HepG2 (cell line): ENCODE results near the gene HMGN1. TPM values are rescaled to one million over a fixed set of nuclear protein-coding genes. Genes with fewer than 3 reads are reported as not detected.

ENCODE experiments used
- DRAP1 ChIP-seq: IDR thresholded peaks from 2 replicates; pipeline ENCODE4 v1.6.1; 2016; ENCODE audit warnings: missing genetic modification reagents, missing compliant biosample characterization
- FOXA1 ChIP-seq, 2 experiments: fragments of 450-650 bp in 1 of 2; sonication (generic) in 1 of 2; formaldehyde crosslinking in 1 of 2; IDR thresholded peaks; 2 replicates each; pipeline versions ENCODE4 v1.4.0 to v1.6.1; 2016 to 2020; ENCODE audit warnings: missing genetic modification reagents in 1 of 2
- MED8 ChIP-seq: sonication (generic); formaldehyde crosslinking; IDR thresholded peaks from 2 replicates; pipeline ENCODE4 v1.8.1; 2023; ENCODE audit warnings: mild to moderate bottlenecking, missing genetic modification reagents; ENCODE audit not compliant: insufficient replicate concordance
- PRMT3 ChIP-seq: sonication (generic); formaldehyde crosslinking; IDR thresholded peaks from 2 replicates; pipeline ENCODE4 v1.8.1; 2022; ENCODE audit warnings: low read depth, mild to moderate bottlenecking, moderate library complexity, missing genetic modification reagents, borderline replicate concordance
- SAFB2 ChIP-seq: sonication (generic); formaldehyde crosslinking; IDR thresholded peaks from 2 replicates; pipeline ENCODE4 v1.5.1; 2020; ENCODE audit warnings: missing genetic modification reagents, low read depth, mild to moderate bottlenecking, borderline replicate concordance
- SOX6 ChIP-seq, 2 experiments: fragments of 450-650 bp in 1 of 2; sonication (generic) in 1 of 2; formaldehyde crosslinking in 1 of 2; IDR thresholded peaks; 2 replicates each; pipeline versions ENCODE4 v1.4.0 to v1.6.1; 2017 to 2020; ENCODE audit warnings: antibody characterized with exemption in 1 of 2, mild to moderate bottlenecking in 1 of 2, missing genetic modification reagents in 1 of 2
- U2AF2 ChIP-seq: fragments of 200-400 bp; formaldehyde crosslinking; IDR thresholded peaks from 2 replicates; pipeline ENCODE4 v1.6.1; 2017; ENCODE audit warnings: low read depth, mild to moderate bottlenecking, low read length
- WIZ ChIP-seq: sonication (generic); formaldehyde crosslinking; IDR thresholded peaks from 2 replicates; pipeline ENCODE4 v1.5.1; 2020; ENCODE audit warnings: mild to moderate bottlenecking, missing genetic modification reagents
- ZNF17 ChIP-seq: sonication (generic); formaldehyde crosslinking; IDR thresholded peaks from 2 replicates; pipeline ENCODE4 v1.5.0; 2020; ENCODE audit warnings: mild to moderate bottlenecking, missing genetic modification reagents
- ZNF275 ChIP-seq: sonication (generic); formaldehyde crosslinking; IDR thresholded peaks from 2 replicates; pipeline ENCODE4 v1.8.0; 2022; ENCODE audit warnings: missing genetic modification reagents, mild to moderate bottlenecking, inconsistent platforms, borderline replicate concordance
- ZNF280D ChIP-seq: sonication (generic); formaldehyde crosslinking; IDR thresholded peaks from 2 replicates; pipeline ENCODE4 v1.5.1; 2020; ENCODE audit warnings: mild to moderate bottlenecking, missing genetic modification reagents
- ZNF33B ChIP-seq: sonication (generic); formaldehyde crosslinking; IDR thresholded peaks from 2 replicates; pipeline ENCODE4 v1.5.1; 2020; ENCODE audit warnings: mild to moderate bottlenecking, missing genetic modification reagents
- ZNF556 ChIP-seq: sonication (generic); formaldehyde crosslinking; IDR thresholded peaks from 2 replicates; pipeline ENCODE4 v1.4.0; 2020; ENCODE audit warnings: mild to moderate bottlenecking, missing genetic modification reagents, borderline replicate concordance
- ZNF569 ChIP-seq: sonication (generic); formaldehyde crosslinking; IDR thresholded peaks from 2 replicates; pipeline ENCODE4 v1.5.0; 2020; ENCODE audit warnings: mild to moderate bottlenecking, missing genetic modification reagents, moderate library complexity, borderline replicate concordance
- polyA plus RNA-seq, 8 experiments: library from polyadenylated mRNA; depleted of rRNA in 3 of 8; stranded (reverse) in 7 of 8; unstranded in 1 of 8; fragments of >200 nt; fragmentation: Illumina TruSeq in 4 of 8; extraction: Trizol in 4 of 8; gene quantifications; 2 replicates each; pipeline versions ENCODE4 v1.2.1 to v1.2.3, GENCODE V29; 2011 to 2016; ENCODE audit warnings: low read depth in 4 of 8, missing spikeins in 1 of 8, mixed read lengths in 1 of 8; ENCODE audit not compliant: insufficient read depth in 1 of 8
- total RNA-seq, 5 experiments: library from RNA; depleted of rRNA; stranded (reverse); fragments of >200 nt; fragmentation: Illumina TruSeq; extraction: Trizol; gene quantifications; 2 replicates each; pipeline ENCODE4 v1.2.3, GENCODE V29; 2016; ENCODE audit warnings: low read depth in 1 of 5
- TF ChIP-seq, protein P1 (sequence below): sonication (generic); formaldehyde crosslinking; IDR thresholded peaks from 2 replicates; pipeline ENCODE4 v1.4.0; 2020; ENCODE audit warnings: missing genetic modification reagents, borderline replicate concordance
- TF ChIP-seq, protein P2 (sequence below): sonication (generic); formaldehyde crosslinking; IDR thresholded peaks from 2 replicates; pipeline ENCODE4 v1.4.0; 2020; ENCODE audit warnings: missing genetic modification reagents

The HMGN1 gene
- total and polyA plus RNA-seq, 2 of the 13 experiments (the other 11 are each of a cell fraction or from before 2014, with no cell fraction given): 104 to 286 TPM

- no peak for TF ChIP-seq U2AF2
- no peak for TF ChIP-seq SOX6 (IDR thresholded peaks at IDR 0.05)
- TF ChIP-seq SOX6 (CRISPR knock-in tag; IDR thresholded peaks at IDR 0.05): peak; percentile 76
- peak; percentile 65; the same call in 1 of the 2 replicates for TF ChIP-seq DRAP1 (CRISPR knock-in tag)
- TF ChIP-seq PRMT3 (CRISPR knock-in tag): no peak
- TF ChIP-seq, protein P1, sequence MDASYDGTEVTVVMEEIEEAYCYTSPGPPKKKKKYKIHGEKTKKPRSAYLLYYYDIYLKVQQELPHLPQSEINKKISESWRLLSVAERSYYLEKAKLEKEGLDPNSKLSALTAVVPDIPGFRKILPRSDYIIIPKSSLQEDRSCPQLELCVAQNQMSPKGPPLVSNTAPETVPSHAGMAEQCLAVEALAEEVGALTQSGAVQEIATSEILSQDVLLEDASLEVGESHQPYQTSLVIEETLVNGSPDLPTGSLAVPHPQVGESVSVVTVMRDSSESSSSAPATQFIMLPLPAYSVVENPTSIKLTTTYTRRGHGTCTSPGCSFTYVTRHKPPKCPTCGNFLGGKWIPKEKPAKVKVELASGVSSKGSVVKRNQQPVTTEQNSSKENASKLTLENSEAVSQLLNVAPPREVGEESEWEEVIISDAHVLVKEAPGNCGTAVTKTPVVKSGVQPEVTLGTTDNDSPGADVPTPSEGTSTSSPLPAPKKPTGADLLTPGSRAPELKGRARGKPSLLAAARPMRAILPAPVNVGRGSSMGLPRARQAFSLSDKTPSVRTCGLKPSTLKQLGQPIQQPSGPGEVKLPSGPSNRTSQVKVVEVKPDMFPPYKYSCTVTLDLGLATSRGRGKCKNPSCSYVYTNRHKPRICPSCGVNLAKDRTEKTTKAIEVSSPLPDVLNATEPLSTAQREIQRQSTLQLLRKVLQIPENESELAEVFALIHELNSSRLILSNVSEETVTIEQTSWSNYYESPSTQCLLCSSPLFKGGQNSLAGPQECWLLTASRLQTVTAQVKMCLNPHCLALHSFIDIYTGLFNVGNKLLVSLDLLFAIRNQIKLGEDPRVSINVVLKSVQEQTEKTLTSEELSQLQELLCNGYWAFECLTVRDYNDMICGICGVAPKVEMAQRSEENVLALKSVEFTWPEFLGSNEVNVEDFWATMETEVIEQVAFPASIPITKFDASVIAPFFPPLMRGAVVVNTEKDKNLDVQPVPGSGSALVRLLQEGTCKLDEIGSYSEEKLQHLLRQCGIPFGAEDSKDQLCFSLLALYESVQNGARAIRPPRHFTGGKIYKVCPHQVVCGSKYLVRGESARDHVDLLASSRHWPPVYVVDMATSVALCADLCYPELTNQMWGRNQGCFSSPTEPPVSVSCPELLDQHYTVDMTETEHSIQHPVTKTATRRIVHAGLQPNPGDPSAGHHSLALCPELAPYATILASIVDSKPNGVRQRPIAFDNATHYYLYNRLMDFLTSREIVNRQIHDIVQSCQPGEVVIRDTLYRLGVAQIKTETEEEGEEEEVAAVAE (CRISPR knock-in tag): peak; percentile 86; the same call in 1 of the 2 replicates
- no peak for TF ChIP-seq ZNF33B (CRISPR knock-in tag)
- no peak for TF ChIP-seq FOXA1 (IDR thresholded peaks at IDR 0.05)
- TF ChIP-seq FOXA1 (CRISPR knock-in tag; IDR thresholded peaks at IDR 0.05): peak; percentile 53
- TF ChIP-seq, protein P2, sequence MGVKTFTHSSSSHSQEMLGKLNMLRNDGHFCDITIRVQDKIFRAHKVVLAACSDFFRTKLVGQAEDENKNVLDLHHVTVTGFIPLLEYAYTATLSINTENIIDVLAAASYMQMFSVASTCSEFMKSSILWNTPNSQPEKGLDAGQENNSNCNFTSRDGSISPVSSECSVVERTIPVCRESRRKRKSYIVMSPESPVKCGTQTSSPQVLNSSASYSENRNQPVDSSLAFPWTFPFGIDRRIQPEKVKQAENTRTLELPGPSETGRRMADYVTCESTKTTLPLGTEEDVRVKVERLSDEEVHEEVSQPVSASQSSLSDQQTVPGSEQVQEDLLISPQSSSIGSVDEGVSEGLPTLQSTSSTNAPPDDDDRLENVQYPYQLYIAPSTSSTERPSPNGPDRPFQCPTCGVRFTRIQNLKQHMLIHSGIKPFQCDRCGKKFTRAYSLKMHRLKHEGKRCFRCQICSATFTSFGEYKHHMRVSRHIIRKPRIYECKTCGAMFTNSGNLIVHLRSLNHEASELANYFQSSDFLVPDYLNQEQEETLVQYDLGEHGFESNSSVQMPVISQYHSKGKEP: no peak
- TF ChIP-seq ZNF556 (CRISPR knock-in tag): peak; percentile 74; the same call in 1 of the 2 replicates
- no peak for TF ChIP-seq ZNF17
- no peak for TF ChIP-seq WIZ (CRISPR knock-in tag)
- TF ChIP-seq ZNF275 (CRISPR knock-in tag): peak; percentile 51; the same call in 1 of the 2 replicates
- peak; percentile 40; the same call in 1 of the 2 replicates for TF ChIP-seq ZNF280D (CRISPR knock-in tag)
- peak; percentile 79 for TF ChIP-seq MED8
- no peak for TF ChIP-seq ZNF569 (CRISPR knock-in tag)
- no peak; the same call in 1 of the 2 replicates for TF ChIP-seq SAFB2
These were observed 36.6 kb upstream of the HMGN1 start (continued) for GRCh38 chr21:39385299-39386145.
